ENCODE results near the gene ARID1B.

Gene ARID1B

GRCh38 chr6:157203764-157204163 lies 426.6 kb downstream of the ARID1B start:
- H3K4me3 ChIP-seq (replicated peaks; ENCODE audit: low read depth, low read length), result no peak overlapping the region
- no peak for DNase-seq (ENCODE audit: extremely low read depth, low read depth)
- no peak for TF ChIP-seq CTCF (IDR thresholded peaks at IDR 0.05; ENCODE audit: low read depth, low read length, missing control alignments)

- no peak overlapping the region for H3K4me3 ChIP-seq (replicated peaks; ENCODE audit: low read depth, low read length)
- no peak for DNase-seq (ENCODE audit: extremely low read depth, low read depth)
- TF ChIP-seq CTCF (IDR thresholded peaks at IDR 0.05; ENCODE audit: low read depth, low read length, missing control alignments), result no peak
These were observed 428.5 kb downstream of the ARID1B start for GRCh38 chr6:157205473-157206358.

GRCh38 chr6:157206359-157206815 lies 429.2 kb downstream of the ARID1B start:
- H3K4me3 ChIP-seq (replicated peaks; ENCODE audit: low read depth, low read length), result no peak overlapping the region
- no peak for TF ChIP-seq CTCF (IDR thresholded peaks at IDR 0.05; ENCODE audit: low read depth, low read length, missing control alignments)
- no peak for DNase-seq (ENCODE audit: extremely low read depth, low read depth)

- no peak overlapping the region for H3K4me3 ChIP-seq (replicated peaks; ENCODE audit: low read depth, low read length)
- TF ChIP-seq CTCF (IDR thresholded peaks at IDR 0.05; ENCODE audit: low read depth, low read length, missing control alignments), result no peak
- DNase-seq (ENCODE audit: extremely low read depth, low read depth), result no peak
These were observed 430.4 kb downstream of the ARID1B start for GRCh38 chr6:157207521-157208076.

- no peak overlapping the region for H3K4me3 ChIP-seq (replicated peaks; ENCODE audit: low read depth, low read length)
- no peak for TF ChIP-seq CTCF (IDR thresholded peaks at IDR 0.05; ENCODE audit: low read depth, low read length, missing control alignments)
- no peak for DNase-seq (ENCODE audit: extremely low read depth, low read depth)
These were observed 432.8 kb downstream of the ARID1B start for GRCh38 chr6:157209865-157210530.

- no peak for TF ChIP-seq CTCF (IDR thresholded peaks at IDR 0.05; ENCODE audit: low read depth, low read length, missing control alignments)
- no peak overlapping the region for H3K4me3 ChIP-seq (replicated peaks; ENCODE audit: low read depth, low read length)
These were observed 433.8 kb downstream of the ARID1B start for GRCh38 chr6:157210954-157211353.

More at GRCh38 chr6:157210954-157211353, 433.8 kb downstream of the ARID1B start:
- no peak for DNase-seq (ENCODE audit: extremely low read depth, low read depth)
